ENCODE measurements around the gene TTLL3. TPM values are rescaled to one million over a fixed set of nuclear protein-coding genes. Genes with fewer than 3 reads are reported as not detected.

Gene TTLL3
- 19.0 and 21.6 TPM in 2 replicates for total RNA-seq

DNA sequence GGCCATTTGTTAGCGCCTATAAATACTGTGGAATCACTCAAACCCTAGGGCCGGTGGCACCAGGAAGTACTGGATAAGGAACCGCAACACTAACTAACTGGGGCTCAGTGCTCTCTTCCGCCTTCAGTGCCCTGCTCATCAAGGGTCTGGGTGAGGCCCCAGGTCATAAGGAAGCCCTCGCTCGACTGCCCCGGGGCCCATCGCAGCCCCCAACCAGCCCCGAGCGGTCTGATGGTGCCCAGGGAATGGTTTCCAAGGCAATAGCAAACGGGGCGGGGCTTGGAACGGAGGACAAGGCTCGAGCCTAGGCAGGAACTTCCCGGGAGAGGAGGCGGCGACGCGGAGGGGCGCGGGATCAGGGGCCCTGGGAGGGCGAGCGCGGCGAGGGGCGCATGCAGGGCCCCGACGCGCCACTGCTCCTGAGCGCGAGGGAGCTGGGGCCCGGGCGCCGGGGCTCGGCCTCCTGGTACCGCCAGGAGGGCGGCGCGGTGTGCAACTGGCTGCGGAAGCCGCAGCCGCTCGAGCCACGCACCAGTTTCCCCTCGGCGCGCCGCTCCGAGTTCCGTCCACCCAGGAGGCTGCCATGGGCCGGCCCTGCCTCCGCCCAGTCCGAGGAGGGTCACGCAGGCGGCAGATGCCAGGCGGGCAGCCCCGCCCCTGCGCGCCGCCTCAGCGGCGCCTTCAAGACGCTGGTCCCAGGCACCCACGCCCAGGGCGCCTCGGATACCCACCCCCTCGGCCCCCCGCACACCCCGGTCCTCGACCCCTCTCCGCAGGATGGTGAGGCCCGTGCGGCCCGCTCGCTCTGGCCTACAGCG is at the start of gene TTLL3:
Gene TTLL3, plus strand, starts transcription at position 648 of the 818 bp plus-strand sequence. CDS start 400 bp downstream, outside the sequence.
- TF ChIP-seq CTCF (IDR thresholded peaks at IDR 0.05; ENCODE audit: insufficient read depth, low read depth, low read length): no peak
- H3K4me3 ChIP-seq (ENCODE audit: low read depth, low read length): peak within 1 kb of the TSS; percentile 61
- peak; percentile 55 for DNase-seq (ENCODE audit: low read depth)

DNA sequence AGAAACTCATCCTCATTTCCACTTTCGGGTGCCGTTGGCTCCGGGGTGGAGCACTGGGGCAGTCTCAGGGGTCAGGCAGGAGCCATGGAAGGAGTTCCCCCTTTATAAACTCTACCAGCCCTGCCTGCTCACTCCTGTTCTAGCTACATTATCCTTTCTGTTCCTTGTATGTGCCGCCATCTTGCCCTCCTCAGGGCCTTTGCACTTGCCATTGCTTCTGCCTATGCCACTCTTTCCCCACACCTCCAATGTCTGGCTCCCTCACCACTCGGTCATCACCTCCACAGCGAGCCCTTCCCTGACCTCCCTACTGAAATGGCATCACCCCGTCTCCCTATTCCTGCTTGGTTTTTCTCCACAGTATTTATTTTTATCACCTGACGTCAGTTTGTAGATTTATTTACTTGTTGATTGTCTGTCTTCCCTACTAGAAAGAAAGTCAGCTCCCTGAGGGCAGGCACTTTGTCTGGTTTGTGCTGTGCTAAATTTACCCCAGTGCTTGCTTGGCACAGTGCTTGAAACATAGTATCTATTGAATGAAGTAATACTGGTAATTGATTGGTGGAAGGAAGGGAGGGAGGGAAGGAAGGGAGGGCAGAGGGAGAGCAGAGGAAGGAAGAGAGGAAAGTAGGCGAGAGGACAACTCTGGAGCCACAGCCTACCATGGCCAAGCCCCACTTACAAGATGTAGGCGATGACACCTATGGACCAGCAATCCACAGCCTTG is 49.1 kb upstream of the TTLL3 start:
- TF ChIP-seq CTCF (IDR thresholded peaks at IDR 0.05; ENCODE audit: insufficient read depth, low read depth, low read length): no peak
- no peak overlapping the region for H3K4me3 ChIP-seq (ENCODE audit: low read depth, low read length)
- no peak for DNase-seq (ENCODE audit: low read depth)

DNA sequence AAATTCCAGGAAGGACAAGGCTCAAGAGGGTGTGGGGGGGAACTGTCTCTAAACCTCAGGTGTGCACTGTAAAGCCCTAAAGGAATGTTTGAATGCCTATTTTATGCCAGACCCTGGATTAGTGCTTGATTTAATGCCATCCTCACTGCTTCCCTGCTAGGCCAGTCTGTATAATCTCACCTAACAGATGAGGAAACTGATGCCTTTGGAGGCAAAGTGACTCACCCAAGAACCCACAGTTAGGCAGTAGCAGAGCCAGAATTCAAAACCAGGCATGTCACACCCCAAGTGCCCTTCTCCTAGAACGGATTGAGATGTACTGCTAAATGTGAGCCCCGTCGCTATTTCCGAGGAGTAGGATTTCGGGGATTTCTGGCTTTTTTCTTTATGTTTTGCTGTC is 48.1 kb upstream of the TTLL3 start:
- no peak overlapping the region for H3K4me3 ChIP-seq (ENCODE audit: low read depth, low read length)
- no peak for DNase-seq (ENCODE audit: low read depth)
- TF ChIP-seq CTCF (IDR thresholded peaks at IDR 0.05; ENCODE audit: insufficient read depth, low read depth, low read length): no peak

DNA sequence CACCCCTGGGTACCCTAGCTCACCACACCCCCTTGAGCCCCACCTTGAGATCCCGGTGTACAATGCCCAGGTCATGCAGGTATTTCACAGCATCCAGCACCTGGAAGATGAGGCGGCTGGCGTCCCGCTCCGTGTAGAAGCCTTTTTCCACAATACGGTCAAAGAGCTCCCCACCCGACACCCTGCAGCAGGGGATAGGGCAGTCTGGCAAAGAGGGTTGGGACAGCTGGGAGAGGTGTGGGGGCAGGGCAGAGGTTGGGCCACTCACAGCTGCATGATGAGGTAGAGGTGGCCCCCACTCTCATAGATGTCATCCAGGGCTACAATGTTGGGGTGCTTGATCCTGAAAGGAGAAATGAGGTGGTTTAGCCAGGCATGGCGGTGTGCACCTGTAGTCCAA is 47.2 kb upstream of the TTLL3 start:
- no peak for TF ChIP-seq CTCF (IDR thresholded peaks at IDR 0.05; ENCODE audit: insufficient read depth, low read depth, low read length)
- no peak overlapping the region for H3K4me3 ChIP-seq (ENCODE audit: low read depth, low read length)
- DNase-seq (ENCODE audit: low read depth): no peak

- DNase-seq (ENCODE audit: low read depth): no peak
- TF ChIP-seq CTCF (IDR thresholded peaks at IDR 0.05; ENCODE audit: insufficient read depth, low read depth, low read length): no peak
- no peak overlapping the region for H3K4me3 ChIP-seq (ENCODE audit: low read depth, low read length)
These were observed 44.2 kb upstream of the TTLL3 start for GRCh38 chr3:9765865-9766264.

DNA sequence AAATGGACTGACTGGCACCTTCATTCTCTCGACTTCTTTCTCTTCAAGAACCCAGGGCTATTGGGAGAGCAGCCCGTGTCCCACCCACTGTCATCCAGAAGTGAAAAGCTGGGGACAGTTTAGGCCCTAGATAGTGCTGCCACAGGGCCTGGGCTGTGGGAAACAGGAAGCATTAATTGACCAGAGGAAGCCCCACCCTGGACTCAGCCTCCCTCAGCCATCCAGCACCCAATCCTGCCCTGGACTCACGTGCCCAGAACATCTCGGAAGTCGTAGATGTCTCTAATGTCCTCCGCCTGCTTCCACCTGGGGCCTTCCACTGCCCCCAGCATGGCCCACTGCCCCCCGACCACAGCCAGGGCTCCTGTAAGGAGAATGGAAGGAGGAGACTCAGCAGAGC is 42.6 kb upstream of the TTLL3 start:
- TF ChIP-seq CTCF (IDR thresholded peaks at IDR 0.05; ENCODE audit: insufficient read depth, low read depth, low read length): no peak
- no peak overlapping the region for H3K4me3 ChIP-seq (ENCODE audit: low read depth, low read length)

More for the DNA sequence above, 42.6 kb upstream of the TTLL3 start:
- no peak for DNase-seq (ENCODE audit: low read depth)

Measured in fibroblast of villous mesenchyme (primary cell).